Heart left ventricle (tissue), 16 donors: Measurements from ENCODE around the gene LRP1B. TPM values are rescaled to one million over a fixed set of nuclear protein-coding genes. Genes with fewer than 3 reads are reported as not detected.

ENCODE experiments used
- ATAC-seq, 4 donors: fragments of 200-7000 bp; cut with Tn5 transposase; one replicate each; pipeline ENCODE4 v1.9.1; 2020 to 2022; ENCODE audit warnings: moderate library complexity in 4 of 4, mild to moderate bottlenecking in 3 of 4, moderate number of reproducible peaks in 1 of 4
- DNase-seq, 5 donors: peaks; one replicate each; pipeline ENCODE4 v3.0.0-alpha.2; 2020
- H3K27ac ChIP-seq, 12 donors: fragments of 200-600 bp; sonication (generic) in 4 of 12; one replicate each; pipeline versions ENCODE4 v1.5.0 to v1.8.0; 2016 to 2022; ENCODE audit warnings: mild to moderate bottlenecking in 2 of 12
- H3K27me3 ChIP-seq, 9 donors: fragments of 200-600 bp; sonication (generic) in 2 of 9; one replicate each; pipeline versions ENCODE4 v1.5.1 to v1.8.0; 2016 to 2022; ENCODE audit warnings: mild to moderate bottlenecking in 3 of 9
- H3K36me3 ChIP-seq, 9 donors: fragments of 200-600 bp; sonication (generic) in 2 of 9; one replicate each; pipeline versions ENCODE4 v1.5.0 to v1.8.0; 2018 to 2022; ENCODE audit warnings: mild to moderate bottlenecking in 2 of 9
- H3K4me1 ChIP-seq, 12 donors: fragments of 200-600 bp; sonication (generic) in 4 of 12; one replicate each; pipeline versions ENCODE4 v1.5.0 to v1.8.0; 2016 to 2022; ENCODE audit warnings: mild to moderate bottlenecking in 3 of 12
- H3K4me3 ChIP-seq, 12 donors: fragments of 200-600 bp; sonication (generic) in 4 of 12; one replicate each; pipeline versions ENCODE4 v1.5.0 to v1.8.0; 2017 to 2022; ENCODE audit warnings: mild to moderate bottlenecking in 9 of 12, moderate library complexity in 4 of 12
- H3K9me3 ChIP-seq, 12 donors: fragments of 200-600 bp; sonication (generic) in 4 of 12; one replicate each; pipeline versions ENCODE4 v1.5.0 to v1.8.0; 2016 to 2022; ENCODE audit warnings: mild to moderate bottlenecking in 1 of 12
- CTCF ChIP-seq, 12 donors: fragments of 200-600 bp; sonication (generic) in 4 of 12; IDR thresholded peaks; one replicate each; pipeline versions ENCODE4 v1.5.0 to v1.8.0; 2018 to 2022; ENCODE audit warnings: antibody characterized with exemption in 12 of 12, mild to moderate bottlenecking in 5 of 12
- POLR2A ChIP-seq, 2 donors: fragments of 450-650 bp; IDR thresholded peaks; one replicate each; pipeline ENCODE4 v1.6.1; 2017; ENCODE audit warnings: antibody characterized with exemption in 2 of 2, mild to moderate bottlenecking in 2 of 2, moderate library complexity in 2 of 2
- WGBS, 4 donors: extraction: QIAGEN DNeasy Blood & Tissue Kit in 2 of 4; methylation state at CpG; one replicate each; pipeline versions ENCODE4 v1.1.5 to v1.1.7; 2013 to 2018; 5-methylcytosine and 5-hydroxymethylcytosine counted together
- intact Hi-C, 10 donors: fragments of 100-400 bp; cut with DNase I; formaldehyde crosslinking; loops; one replicate each; pipeline versions ENCODE4 v1.11.1 to v1.14.2; 2022
- polyA plus RNA-seq, 2 donors: library from polyadenylated mRNA; stranded (reverse); fragments of 200-250 nt; gene quantifications; one replicate each; pipeline ENCODE4 v1.2.3, GENCODE V29; 2013
- total RNA-seq, 9 donors: library from RNA; depleted of rRNA in 2 of 9; stranded (reverse); fragments of >200 nt in 2 of 9; fragmentation: NEBNext Ultra II Directional in 3 of 9; extraction: Animal tissue kit (Norgen Biotek cat#: 25700) in 3 of 9; gene quantifications; one replicate each; pipeline versions ENCODE4 v1.1.0 to v1.2.4, GENCODE V29; 2016 to 2023
- donor health status: ischemic (EF 13 %, LVEDD 7.1; RV severe dilation, severe dysfunction).
- donor health status: healthy with polysubstance abuse.
- donor health status: DM: no; HTN: yes; CAD: no.
- donor health status: DM: no; HTN: no; CAD: no.
- donor health status: ischemic (EF 25% LVEDD 6.9; RV normal size, moderate dysfunction).
- donor health status: ischemic (EF 25% LVEDD 5.7; RV mildly dilated, moderate dysfunction).
- donor health status: healthy.
- donor health status: DM: yes; HTN: yes; CAD: no.
- donor health status: ischemic (EF 35%, LVEDD 5.7; RV mildly dilated, moderate dysfunction).
- donor health status: nonischemic (EF 11% LVEDD 7.7; RV severe dilation, severe dysfunction).
- donor health status: DM: yes; HTN: yes; CAD: no.
- donor health status: PGD.
- donor health status: ischemic (EF 29% LVEDD 5.4; RV normal size, mild dysfunction).
- donor health status: nonischemic (EF 23%, LVEDD 6.1; RV moderate dilation, normal function).

The LRP1B gene
- total and polyA plus RNA-seq, 11 donors, result 0.01 to 0.19 (median 0.11) TPM; not detected in 2

GRCh38 chr2:141959016-141959415, 171.8 kb downstream of the LRP1B start:
- no peaks in the 10 kb centered on the region for H3K27me3 ChIP-seq
- TF ChIP-seq POLR2A (IDR thresholded peaks at IDR 0.05) (no peak), CTCF (IDR thresholded peaks at IDR 0.05) (no peak)
- intact Hi-C loops, result no loop called here
- no peak overlapping the region for H3K27ac ChIP-seq
- H3K4me1 ChIP-seq, result no peaks in the 10 kb centered on the region
- no peaks in the 10 kb centered on the region for H3K9me3 ChIP-seq
- H3K4me3 ChIP-seq, result no peak overlapping the region
- ATAC-seq (no peak), DNase-seq (no peak)
- H3K36me3 ChIP-seq, result no peaks in the 10 kb centered on the region

GRCh38 chr2:141957827-141958450, 172.9 kb downstream of the LRP1B start:
- H3K4me1 ChIP-seq, result no peaks in the 10 kb centered on the region
- H3K36me3 ChIP-seq, result no peaks in the 10 kb centered on the region
- H3K4me3 ChIP-seq, result no peak overlapping the region
- no peak for ATAC-seq
- 48 to 76% (median 68%) methylated on average over 1 of the region's 1 CpG for WGBS, 4 donors
- no peaks in the 10 kb centered on the region for H3K27me3 ChIP-seq
- no peak for TF ChIP-seq CTCF (IDR thresholded peaks at IDR 0.05)
- no peak for TF ChIP-seq POLR2A (IDR thresholded peaks at IDR 0.05)
- intact Hi-C loops, result no loop called here
- no peaks in the 10 kb centered on the region for H3K9me3 ChIP-seq
- no peak overlapping the region for H3K27ac ChIP-seq
- no peak for DNase-seq

- 30 to 55% (median 43%) methylated on average over 5 of the region's 5 CpGs for WGBS, 4 donors
- no peak overlapping the region for H3K4me3 ChIP-seq
- intact Hi-C loops, result no loop called here
These were observed 173.5 kb downstream of the LRP1B start for GRCh38 chr2:141957321-141957720.

More at GRCh38 chr2:141957321-141957720, 173.5 kb downstream of the LRP1B start:
- no peak for ATAC-seq
- no peak for DNase-seq
- Histone ChIP-seq H3K9me3 (no peaks in the 10 kb centered on the region), H3K27ac (no peak overlapping the region), H3K4me1 (no peaks in the 10 kb centered on the region), H3K27me3 (no peaks in the 10 kb centered on the region), H3K36me3 (no peaks in the 10 kb centered on the region)
- TF ChIP-seq POLR2A (IDR thresholded peaks at IDR 0.05) (no peak), CTCF (IDR thresholded peaks at IDR 0.05) (no peak)
